ENCODE measurements around the gene ERICH6B.

- TF ChIP-seq EZH2 (IDR thresholded peaks at IDR 0.05; ENCODE audit: low read depth, low read length, severe bottlenecking) (no peak), POLR2AphosphoS5 (IDR thresholded peaks at IDR 0.05; ENCODE audit: low read depth, low read length) (no peak), YY1 (IDR thresholded peaks at IDR 0.05; ENCODE audit: low read depth, low read length) (no peak), CTCF (IDR thresholded peaks at IDR 0.05; ENCODE audit: control extremely low read depth in 1 of 3, insufficient read depth in 1 of 3, low read depth in 1 of 3, low read length in 3 of 3) (no peak), RAD21 (IDR thresholded peaks at IDR 0.05 in 1 of 2, conservative IDR thresholded peaks at IDR 0.05 in 1 of 2; ENCODE audit: low read depth in 2 of 2, low read length in 2 of 2) (no peak), MAX (IDR thresholded peaks at IDR 0.05) (no peak)
These were observed 111.9 kb downstream of the ERICH6B start for GRCh38 chr13:45503658-45504057.
